ENCODE results near the gene PLCB3.

DNA sequence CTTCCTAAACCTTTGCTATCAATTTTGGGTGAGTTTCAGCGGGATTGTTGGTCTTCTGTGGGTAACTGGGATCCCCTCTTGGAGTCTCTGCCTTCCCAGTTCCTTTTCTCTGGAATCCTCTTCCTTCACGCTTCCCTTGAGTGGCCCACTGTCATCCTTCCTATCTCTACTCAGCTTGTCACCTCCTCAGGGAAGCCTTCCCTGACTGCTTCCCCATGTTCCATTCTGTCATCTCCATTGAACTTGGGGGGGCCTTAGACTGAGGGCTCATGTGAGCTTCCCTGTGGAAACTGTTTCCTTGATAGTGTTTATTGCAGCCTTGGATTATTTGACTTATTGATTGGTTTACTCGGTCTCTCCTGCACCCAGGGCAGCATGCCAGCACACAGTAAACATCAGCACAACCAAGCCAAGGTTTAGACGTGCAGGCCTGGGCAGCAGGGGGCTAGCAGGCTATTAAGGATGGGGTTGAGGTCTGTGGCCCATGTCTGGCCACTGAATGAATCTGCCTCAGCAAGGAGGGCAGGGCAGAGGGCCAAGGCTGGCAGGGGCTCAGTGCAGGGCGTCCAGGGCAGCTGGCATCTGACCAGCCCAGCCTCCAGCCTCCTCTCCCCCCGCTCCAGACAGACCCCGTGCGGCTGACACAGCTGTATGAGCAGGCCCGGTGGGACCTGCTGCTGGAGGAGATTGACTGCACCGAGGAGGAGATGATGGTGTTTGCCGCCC is 32.5 kb upstream of the PLCB3 start:
- TF ChIP-seq, protein P1, sequence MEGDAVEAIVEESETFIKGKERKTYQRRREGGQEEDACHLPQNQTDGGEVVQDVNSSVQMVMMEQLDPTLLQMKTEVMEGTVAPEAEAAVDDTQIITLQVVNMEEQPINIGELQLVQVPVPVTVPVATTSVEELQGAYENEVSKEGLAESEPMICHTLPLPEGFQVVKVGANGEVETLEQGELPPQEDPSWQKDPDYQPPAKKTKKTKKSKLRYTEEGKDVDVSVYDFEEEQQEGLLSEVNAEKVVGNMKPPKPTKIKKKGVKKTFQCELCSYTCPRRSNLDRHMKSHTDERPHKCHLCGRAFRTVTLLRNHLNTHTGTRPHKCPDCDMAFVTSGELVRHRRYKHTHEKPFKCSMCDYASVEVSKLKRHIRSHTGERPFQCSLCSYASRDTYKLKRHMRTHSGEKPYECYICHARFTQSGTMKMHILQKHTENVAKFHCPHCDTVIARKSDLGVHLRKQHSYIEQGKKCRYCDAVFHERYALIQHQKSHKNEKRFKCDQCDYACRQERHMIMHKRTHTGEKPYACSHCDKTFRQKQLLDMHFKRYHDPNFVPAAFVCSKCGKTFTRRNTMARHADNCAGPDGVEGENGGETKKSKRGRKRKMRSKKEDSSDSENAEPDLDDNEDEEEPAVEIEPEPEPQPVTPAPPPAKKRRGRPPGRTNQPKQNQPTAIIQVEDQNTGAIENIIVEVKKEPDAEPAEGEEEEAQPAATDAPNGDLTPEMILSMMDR (IDR thresholded peaks at IDR 0.05): no peak
- TF ChIP-seq POLR2A (IDR thresholded peaks at IDR 0.05): no peak
- no peak for TF ChIP-seq POLR2AphosphoS5 (IDR thresholded peaks at IDR 0.05)
